NCI-H345 treated with DMSO at 0.1 percent for 48 hours (cell line): ENCODE data around the gene ABCC1.
"Not testable (repeated sequence)": the region's sequence is repeated elsewhere in the genome, so short reads cannot be mapped to it uniquely, and the experiment has no call there.

Source experiments
- DNase-seq: peaks from one replicate; lab custom pipeline; 2025; ENCODE audit not compliant: unreplicated experiment; lab: John Stamatoyannopoulos, UW

Gene ABCC1

DNA sequence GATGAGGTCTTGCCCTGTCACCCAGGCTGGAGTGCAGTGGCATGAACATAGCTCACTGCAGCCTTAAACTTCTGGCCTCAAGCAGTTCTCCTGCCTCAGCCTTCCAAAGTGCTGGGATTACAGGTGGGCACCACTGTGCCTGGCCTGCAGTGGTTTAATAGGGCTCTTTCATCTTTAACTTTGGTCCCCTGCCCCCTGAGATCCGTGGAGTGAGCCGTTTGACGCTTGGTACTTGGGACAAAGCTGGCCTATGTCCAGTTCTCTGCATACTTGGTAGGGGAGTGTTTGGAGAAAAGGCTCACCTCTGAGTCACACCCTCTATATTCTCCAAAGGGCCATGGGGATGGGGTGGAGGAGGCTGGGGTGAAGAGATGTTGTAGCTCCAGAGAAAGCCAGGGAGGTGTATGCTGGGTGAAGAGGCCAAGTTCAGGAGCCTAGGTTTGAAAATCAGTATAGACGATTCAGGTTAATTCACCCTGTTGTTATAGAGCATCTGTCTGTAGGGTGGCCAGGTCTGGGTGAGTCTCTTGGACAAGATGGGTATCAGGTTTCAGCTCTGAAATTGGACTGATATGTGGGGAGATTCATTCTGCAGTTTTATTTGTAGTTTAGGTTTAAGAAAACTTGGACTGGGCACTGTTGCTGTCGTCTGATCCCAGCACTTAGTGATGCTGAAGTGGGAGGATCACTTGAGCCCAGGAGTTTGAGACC, 17.6 kb downstream of the ABCC1 start:
- DNase-seq, result no peak

DNA sequence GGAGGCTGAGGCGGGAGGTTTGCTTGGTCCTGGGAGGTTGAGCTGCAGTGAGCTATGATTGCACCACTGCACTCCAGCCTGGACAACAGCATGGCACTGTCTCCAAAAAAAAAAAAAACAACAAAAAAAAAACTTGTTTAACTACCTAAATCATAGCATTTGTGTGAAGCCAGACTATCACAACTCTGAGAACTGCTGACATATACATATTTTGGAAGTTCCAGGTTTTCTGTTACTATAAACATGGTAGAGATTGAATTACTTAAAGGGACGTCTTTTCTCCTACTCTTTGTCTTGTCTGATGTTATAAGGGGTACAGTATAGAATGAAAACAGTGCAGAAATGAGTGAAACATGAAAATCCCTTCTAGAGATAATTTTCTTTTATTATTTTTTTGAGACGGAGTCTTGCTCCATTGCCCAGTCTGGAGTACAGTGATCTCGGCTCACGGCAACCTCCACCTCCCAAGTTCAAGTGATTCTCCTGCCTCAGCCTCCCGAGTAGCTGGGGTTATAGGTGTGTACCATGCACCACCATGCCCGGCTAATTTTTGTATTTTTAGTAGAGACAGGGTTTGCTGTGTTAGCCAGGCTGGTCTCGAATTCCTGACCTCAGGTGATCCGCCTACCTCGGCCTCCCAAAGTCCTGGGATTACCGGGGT, 18.4 kb downstream of the ABCC1 start:
- no peak for DNase-seq

DNA sequence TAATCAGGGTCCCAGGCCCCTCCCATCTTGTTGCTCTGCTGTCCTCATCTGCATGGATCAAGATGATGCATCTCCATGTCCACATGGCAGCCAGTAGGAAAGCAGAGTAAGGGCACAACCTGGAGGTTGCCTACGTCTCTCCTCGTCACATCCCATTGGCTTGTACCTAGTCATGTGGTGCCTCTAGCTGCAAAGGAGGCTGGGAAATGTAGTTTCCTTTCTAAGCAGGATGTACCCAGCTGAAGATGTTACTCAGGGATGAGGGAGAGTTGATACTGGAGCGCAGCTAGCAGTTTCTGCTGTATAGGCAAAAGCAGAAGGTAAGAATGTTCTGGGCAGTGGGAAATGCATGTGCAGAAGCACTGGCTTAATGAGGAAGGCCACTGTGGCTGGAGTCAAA, 20.8 kb downstream of the ABCC1 start:
- DNase-seq, result no peak

DNA sequence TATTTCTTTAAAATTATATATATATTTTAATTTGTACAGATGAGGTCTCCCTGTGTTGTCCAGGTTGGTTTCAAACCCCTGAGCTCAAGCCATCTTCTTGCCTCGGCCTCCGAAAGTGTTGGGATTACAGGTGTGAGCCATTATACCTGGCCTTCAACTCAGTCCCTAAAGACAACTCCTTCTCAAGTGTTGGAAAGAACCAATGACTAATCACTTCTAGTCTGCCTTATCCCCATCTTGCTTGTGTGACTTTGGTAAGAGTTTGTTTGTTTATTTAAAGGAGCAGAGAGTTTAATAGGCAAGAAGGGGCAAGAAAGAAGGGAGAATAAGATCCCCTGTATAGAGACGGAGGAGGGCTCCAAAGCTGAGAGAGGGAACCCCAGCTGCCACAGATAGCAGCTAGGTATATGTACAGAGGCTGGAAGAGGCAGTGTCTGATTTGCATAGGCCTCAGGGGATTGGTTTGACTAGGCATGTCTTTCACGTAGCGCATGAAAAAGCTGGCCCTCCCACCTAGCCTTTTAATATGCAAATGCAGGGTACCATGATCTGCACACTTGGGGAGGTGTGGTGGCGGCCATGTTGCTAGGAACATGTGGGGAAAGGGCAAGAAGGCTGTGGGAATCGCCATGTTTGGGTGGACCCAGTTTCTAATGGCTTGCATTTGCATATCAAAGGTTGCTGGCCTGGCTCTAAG, 21.5 kb downstream of the ABCC1 start:
- no peak for DNase-seq

DNA sequence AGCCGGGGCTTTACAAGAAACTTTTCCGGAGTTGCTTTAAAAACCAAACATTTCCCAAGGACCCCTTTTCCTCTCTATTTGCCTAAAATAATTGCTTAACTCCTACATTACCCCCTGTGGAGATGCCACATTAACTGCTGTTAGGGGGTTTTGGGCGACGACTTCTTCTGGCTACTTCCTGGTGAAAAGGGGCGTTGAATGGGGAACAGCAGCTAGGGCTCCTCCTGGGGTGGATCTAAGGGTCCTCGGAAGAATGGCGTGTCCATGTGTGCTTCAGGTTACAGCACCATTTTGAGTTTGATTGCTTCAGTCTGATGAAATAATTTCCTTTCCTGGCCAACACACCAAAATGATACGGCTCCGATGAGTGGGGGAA, 22.0 kb downstream of the ABCC1 start:
- no peak for DNase-seq

DNA sequence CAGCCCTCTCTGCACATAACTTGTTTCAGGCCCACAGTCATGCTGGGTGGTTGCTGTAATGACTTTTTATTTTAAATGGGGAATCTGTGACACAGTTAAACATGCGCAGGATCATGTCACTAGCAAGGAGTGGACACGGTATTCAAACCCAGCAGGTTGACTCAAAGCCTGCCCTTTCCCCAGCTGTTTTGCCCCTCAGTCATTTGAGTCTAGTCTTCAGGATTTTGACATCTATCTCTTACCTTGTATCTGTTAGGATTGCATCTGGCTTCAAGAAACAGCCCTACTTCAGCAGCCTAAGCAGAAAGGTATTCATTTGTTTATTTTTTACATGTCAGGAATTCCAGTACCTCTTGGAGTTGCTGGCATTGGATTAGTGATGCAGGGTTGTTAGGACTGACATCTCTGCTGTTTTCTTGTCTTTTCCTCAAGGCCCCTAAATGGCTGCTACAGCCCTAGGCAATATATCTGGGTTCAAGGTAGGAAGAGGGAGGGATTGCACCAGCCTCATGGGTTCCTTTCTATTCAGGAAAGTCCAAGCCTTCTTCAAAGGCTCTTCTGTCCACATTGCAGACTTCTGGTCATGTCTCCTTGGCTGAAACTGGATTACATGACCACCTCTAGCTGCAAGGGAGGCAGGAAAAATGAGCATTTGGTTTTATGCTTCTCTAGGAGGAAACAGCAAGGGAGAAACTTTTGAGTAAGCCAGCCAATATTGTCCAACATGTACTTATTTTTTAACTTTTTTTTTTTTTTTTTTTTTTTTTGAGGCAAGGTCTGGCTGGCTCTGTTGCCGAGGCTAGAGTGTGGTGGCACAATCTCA, 22.8 kb downstream of the ABCC1 start:
- no peak for DNase-seq

DNA sequence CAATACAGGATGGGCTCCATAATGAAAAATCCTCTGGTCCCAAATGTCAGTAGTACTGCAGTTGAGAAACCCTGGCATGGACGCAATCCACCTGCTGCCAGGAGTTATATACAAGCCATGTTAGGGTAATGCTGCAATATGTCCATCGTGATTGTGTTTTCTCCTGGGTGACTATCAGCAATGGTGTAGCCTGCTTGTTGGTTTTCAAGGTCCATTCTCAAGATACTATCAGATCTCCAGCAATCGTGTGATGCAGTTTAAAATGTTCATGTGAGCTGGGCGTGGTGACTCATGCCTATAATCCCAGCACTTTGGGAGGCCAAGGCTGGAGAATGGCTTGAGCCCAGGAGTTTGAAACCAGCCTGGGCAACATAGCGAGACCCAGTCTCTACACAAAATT, 24.0 kb downstream of the ABCC1 start:
- DNase-seq, result no peak

DNA sequence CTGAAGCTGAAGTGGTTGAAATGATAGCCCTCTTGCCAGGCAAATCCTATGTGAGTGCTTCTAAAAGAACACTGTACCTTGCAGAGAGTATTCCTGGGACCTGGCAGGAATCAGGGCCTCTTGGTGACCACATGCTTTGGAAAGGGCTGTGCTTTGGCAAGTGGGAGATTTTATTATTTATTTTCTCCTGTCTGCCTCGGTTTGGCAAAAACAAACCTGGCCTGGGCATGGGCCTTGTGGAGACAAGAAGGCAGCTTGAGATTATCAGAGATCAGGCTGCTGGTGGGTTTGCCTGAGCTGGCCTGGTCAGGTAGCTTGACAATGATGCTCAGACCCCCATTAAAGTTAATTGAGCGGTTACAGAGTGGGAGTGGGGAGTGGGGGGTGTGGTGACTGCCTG, 24.6 kb downstream of the ABCC1 start:
- DNase-seq, result no peak

DNA sequence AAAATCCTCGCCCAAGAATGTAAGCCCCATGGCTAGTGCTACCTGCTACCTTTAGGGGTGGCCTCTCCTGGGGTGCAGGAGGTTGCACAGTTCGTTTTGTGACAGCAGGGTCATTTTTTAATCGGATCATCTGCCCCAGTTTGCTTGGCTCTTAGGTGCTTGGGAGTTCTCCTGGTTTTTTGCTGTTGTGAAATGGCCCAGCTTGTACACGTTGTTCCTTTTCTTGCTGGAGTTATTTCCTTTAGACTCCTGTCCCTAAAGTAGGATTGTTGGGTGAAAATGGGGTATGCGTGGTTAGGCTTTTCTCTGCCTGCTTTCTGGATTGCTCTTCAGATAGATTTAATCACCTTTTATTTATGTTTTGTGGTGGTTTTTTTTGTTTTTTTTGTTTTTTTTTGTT, 25.8 kb downstream of the ABCC1 start:
- DNase-seq, result no peak

DNA sequence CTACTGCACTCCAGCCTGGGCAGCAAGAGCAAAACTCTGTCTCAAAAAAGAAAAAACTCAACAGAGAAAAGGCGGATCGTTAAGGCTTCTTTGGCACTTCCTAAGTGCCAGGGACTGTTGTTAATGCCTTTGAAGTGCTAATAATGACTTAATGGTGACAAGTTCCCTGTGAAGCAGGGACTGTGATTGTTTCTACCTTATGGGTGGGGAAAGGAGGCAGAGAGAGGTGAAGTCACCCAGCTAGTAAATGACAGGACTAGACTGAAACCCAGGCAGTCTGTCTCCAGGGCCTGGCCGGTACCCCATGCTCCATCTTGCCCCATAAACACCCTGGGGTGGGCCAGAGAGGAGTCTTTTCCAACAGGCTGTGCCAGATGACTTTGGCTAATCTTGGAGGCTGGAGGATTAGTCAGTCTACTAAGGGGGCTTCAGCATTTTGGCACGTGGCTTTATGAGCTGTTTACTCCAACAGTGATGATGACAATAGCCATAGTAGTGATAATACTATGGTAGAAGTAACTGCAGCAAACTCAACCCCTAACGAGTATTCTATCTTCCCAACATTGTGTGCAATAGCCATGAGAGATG, 26.9 kb downstream of the ABCC1 start:
- no peak for DNase-seq

DNA sequence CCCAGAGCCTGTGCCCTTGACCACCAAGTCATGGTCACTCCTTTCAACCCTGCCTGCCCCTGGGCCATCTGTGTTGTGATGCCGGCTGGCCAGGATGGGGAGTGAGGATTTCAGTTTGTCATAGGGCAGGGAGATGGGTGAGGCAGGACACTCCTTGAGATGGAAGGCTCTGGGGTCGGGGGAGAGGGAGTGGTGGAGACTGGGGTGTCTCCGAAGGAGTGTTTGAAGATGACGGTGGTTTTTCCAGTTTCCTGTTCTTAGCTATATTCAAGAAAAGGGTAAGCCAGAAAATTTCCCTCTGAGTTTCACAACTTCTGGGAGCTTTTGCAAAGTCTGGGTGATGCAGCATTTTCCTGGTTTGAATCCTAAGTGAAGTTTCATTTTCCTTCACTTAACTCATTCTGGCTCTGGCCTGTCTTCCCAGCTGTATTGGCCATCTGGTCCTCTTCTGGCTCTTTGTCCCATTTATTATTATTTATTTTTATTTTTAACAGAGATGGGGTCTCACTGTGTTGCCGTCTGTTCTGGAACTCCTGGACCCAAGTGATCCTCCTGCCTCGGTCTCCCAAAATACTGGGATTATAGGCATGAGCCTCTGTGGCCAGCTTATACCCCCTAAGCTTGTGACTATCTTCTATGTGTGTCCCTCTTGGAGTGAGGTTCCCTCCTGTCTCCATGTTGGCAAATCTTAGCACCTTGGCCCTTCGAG, 27.7 kb downstream of the ABCC1 start:
- DNase-seq, result no peak

DNA sequence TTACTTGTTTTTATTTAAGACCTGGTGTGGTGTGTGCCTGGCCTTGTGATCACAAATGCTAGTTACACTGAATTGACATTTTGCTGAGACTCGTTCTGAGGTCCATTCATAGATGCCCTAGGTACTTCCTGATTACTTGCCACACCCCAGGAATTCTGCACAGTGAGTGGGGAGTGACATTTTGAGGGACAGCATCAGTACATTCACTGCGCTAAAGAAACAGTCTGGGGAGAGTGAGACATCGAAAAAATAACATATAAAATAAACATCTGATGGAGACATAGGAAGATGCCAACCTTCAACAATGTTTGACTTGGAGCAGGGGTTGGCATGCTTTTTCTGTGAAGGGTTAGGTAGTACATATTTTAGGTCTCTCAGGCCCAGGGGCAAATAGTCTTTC, 30.4 kb downstream of the ABCC1 start:
- DNase-seq, result no peak

DNA sequence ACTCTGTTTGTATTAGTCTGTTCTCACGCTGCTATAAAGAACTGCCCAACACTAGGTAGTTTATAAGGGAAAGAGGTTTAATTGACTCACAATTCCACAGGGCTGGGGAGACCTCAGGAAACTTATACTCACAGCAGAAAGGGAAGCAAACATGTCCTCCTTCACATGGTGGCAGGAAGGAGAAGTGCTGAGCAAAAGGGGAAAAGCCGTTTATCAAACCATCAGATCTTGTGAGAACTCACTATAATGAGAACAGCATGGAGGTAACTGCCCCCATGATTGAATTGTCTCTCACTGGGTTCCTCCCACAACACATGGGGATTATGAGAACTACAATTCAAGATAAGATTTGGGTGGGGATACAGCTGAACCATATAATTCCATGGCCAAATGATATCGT, 30.9 kb downstream of the ABCC1 start:
- DNase-seq, result no peak

DNA sequence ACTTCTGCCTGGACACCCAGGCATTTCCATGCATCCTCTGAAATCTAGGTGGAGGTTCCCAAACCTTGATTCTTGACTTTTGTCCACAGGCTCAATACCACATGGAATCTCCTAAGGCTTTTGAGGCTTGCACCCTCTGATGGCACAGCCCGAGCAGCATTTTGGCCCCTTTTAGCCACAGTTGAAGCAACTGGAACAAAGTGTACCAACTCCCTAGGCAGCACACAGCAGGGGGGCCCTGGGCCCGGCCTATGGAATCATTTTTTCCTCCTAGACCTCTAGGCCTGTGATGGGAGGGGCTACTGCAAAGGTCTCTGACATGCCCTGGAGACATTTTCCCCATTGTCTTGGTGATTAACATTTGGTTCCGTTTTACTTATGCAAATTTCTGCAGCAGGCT, 32.0 kb downstream of the ABCC1 start:
- no peak for DNase-seq

DNA sequence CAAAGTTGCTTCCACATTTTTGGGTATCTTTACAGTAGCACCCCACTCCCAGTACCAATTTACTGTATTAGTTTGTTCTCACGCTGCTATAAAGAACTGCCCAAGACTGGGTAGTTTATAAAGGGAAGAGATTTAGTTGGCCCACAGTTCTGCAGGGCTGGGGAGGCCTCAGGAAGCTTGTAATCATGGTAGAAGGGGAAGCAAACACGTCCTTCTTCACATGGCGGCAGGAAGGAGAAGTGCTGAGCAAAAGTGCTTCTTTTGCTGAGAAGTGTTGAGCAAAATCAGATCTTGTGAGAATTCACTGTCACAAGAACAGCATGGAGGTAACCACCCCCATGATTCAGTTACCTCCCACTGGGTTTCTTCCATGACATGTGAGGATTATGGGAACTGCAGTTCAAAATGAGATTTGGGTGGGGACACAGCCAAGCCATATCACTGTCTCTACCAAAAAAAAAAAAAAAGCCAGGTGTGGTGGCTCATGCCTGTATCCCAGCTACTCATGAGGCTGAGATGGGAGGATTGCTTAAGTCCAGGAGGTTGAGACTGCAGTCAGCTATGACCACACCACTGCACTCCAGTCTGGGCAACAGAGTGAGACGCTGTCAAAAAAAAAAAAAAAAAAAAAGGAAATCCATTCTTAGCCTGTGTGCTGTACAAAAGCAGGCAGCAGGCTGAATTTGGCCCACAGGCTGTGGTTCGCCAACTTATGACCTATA, 32.9 kb downstream of the ABCC1 start:
- not testable (repeated sequence) for DNase-seq

DNA sequence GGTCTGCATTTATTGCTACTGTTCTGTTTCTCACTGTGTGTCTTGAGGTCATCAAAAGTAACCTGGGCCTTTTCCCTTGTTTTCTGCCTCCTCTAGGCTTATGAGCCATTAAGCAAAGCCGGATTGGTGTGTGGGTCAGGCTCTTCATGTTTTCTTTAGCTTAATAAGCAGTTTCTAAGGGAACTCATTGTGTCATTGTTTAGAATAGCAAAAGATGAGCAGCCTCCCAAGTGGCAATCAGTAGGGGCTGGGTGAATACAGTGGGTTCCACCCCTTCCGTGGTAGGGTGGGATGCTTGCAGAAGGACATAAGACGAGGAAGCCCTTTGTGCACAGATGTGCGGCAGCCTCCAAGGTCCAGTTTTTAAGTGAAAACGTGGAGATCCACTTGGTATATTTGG, 34.5 kb downstream of the ABCC1 start:
- no peak for DNase-seq

DNA sequence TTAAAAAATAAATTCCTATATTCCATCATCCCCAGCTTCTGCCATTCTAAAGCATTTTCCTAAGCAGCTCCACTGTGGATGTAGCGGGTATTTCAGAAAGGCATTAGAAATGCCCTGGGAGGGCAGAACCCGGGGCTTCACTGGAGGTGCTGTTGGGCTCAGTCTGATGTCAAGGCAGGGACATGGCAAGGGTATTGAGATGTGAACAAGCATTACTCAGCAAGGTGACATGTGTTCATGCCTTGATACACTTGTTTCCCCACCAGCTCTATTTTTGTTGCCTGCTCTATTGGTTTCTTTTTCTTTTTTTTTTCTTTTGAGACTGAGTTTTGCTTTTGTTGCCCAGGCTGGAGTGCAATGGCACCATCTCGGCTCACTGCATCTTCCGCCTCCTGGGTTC, 35.7 kb downstream of the ABCC1 start:
- DNase-seq, result no peak

DNA sequence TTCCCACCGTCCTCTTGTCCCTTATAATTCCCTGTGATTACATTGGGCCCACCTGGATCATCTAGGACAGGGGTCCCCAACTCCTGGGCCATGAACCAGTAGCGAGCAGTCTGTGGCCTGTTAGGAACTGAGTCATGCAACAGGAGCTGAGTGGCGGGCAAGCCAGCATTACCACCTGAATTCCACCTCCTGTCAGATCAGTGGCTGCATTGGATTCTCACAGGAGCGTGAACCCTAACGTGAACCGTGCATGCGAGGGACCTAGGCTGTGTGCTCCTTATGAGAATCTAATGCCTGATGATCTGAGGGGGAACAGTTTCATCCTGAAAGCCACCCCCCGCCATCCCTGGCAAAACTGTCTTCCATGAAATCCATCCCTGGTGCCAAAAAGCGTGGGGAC, 36.8 kb downstream of the ABCC1 start:
- DNase-seq, result no peak

DNA sequence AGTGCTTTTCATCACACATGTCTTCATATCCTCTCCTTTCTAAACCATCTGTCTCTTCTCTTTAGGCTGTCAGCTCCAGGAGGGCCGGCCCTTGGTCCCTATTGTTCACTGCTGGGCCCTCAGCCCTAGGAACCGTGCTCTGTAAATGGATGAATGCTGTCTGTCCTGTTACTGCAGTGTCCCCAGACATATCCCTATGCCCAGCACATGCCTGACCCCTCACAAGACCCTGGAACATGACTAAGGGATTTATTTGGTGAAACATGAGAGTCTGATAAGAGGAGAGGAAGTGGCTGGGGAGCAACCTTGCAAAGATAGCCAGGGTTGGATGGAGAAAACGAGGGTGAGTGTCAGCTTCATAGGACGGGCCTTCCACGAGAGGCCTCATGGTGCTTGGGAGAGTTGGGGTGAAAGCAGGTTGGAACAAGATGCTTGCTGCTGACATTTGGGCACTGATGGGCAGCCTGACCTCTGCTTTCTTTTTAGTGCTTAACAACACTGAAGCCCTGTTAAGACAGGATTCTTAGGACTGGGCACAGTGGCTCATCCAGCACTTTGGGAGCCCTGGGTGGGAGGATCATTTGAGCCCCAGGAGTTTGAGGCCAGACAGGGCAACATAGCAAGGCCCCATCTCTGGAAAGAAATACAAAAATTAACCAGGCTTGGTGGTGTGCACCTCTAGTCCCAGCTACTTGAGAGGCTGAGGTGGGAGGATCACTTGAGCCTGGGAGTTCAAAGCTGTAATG, 39.0 kb downstream of the ABCC1 start:
- DNase-seq, result no peak
